NK-92 (cell line): ENCODE data around the gene BTBD10.
"Not testable (repeated sequence)": the region's sequence is repeated elsewhere in the genome, so short reads cannot be mapped to it uniquely, and the experiment has no call there.

ENCODE experiments used
- DNase-seq: peaks from one replicate; lab custom pipeline; 2025; ENCODE audit not compliant: unreplicated experiment; lab: John Stamatoyannopoulos, UW

BTBD10 gene

DNA sequence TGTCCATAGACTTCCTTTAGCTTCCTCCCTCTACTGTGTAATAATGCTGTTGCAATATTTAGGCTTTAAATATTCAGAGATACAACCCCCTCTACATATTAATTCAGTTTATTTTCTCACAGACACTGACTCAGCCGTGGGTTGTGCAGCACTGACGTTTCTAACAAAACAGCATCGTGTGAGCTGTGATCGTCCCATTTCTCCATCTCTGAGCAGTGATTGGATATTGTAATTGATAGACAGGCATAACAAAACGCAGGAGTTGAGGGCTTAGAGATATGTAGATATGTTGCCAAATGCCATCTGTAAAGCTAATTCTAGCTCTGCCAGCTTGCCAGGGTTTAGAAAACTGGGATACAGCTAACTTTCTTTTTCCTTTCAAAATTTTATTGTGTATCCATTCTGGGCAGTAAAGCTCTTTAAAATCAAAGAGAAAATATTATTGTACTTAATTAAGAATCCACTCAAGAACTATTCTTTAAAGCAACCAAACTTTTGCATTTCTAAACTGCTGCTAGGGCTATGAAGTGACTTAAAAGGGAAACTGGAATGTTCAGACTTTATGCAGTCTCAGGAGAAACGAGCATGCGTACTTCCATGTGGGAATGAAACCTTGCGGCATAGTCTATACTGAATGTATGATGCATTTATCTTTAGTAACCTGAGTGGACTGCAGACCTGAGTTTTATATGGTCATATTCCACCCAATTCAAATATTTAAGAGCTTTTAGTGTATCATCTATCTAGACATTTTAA lies 22.7 kb downstream of the BTBD10 start:
- no peak for DNase-seq

DNA sequence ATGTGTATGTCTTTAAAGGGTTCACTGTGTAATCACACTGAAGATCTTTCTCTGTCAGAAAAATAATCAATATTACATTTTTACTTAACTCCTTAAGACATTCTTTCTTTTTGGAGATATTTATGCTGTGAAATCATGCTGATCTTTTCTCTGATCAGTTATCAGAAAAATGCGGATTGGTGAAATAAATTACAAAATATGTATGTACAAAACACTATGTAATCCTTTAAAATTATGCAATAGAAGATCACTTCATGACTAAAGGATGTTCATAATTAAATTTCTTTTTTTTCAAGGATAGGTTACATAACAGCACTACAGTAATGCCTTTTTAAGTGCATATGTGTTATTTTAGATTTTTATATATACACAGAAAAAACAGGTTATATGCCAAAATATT lies 24.7 kb downstream of the BTBD10 start:
- no peak for DNase-seq

DNA sequence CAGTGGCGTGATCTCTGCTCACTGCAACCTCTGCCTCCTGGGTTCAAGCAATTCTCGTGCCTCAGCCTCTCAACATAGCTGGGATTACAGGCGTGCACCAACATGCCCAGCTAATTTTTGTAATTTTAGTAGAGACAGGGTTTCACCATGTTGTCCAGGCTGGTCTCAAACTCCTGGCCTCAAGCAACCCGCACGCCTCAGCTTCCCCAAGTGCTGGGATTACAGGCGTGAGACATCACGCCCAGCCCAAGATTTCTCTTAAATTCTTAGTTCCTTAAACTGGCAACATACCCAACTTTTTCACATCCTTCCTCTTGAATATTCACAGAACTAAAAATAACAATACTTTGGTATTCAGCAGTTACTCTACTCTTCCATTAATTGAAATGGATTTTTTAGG lies 26.2 kb downstream of the BTBD10 start:
- not testable (repeated sequence) for DNase-seq

DNA sequence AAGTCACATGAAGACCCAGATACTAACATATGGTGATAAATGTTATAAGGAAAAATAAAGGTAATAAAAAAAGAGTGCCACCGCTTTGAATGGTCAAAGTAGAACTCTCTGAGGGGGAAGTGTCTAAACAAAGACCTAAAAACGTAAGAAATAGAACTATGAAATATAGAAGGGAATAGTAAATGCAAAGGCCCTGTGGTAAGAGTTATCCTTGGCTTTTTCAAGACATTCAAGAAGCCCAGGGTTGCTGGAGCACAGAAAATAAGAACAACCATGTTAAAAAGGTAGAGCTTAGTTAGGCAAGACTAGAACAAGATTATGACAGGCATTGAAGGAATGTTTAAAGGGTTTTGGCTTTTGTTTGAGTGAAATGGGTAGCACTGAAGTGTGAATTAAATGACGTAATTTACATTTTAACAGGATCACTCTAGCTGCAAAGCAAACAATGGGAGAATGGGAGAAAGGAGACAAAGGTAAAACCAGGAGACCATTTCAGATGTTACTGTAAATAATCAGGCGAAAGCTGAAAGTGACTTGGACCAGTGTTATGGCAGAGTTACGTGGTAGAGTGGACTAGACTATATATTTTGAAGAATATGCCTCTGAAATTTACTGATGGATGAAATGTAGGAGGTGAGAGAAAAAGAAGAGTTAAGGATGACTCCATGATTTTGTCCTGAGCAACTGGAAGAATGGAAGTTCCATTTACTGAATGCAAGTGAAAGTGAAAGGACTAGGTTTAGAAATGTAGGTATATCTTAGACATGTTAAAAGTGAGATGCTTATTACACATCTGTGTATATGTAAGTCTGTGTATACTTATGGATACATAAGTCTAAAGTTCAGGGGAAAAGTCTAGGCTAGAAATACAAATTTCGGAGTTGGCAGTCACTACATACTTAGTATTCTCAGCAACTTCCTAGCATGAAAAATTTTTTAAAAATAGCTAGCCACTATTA lies 28.5 kb downstream of the BTBD10 start:
- DNase-seq = no peak

DNA sequence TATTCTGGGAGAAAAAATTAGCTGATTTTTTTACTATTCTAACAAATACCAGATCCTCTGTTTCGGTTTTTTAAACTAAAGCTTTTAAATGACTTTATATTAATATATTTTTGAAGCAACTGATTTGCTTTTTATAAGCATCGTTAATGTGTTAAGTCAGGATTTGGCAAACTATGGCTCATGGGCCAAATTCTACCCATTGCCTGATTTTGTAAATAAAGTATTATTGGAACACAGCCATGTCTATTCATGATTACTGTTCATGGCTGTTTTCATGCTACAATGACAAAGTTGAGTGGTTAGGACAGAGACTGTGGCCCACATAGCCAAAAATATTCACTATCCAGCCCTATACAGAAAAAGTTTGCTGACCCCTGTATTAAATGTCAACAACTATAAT lies 29.6 kb downstream of the BTBD10 start:
- DNase-seq = no peak

DNA sequence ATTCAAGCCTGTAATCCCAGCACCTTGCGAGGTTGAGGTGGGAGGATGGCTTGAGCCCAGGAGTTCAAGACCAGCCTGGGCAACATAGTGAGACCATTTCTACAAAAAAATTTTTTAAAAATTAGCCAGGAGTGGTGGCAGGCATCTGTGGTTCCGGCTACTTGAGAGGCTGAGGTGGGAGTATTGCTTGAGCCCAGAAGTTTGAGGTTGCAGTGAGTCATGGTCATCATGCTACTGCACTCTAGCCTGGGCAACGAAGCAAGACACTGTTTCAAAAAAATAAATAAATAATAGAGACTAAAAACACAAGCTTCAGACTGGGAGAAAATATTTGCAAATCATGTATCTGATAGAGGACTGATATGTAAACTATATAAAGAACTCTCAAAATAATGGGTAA lies 33.2 kb downstream of the BTBD10 start:
- no peak for DNase-seq

DNA sequence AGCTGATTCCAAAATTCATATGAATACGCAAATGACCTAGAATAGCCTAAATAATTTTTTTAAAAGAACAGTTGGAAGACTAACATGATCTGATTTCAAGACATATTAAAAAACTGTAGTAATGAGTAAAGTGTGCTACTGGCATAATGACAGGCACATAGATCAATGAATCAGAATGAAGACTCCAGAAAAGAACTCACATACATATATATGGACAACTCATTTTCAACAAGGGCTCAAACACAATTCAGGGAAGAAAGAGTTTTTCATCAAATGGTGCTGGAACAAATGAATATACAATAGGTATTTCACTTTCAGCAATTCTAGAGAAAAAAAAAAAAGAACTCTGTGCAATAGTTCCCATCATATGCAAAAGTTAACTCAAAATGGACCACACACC lies 33.7 kb downstream of the BTBD10 start:
- no peak for DNase-seq

DNA sequence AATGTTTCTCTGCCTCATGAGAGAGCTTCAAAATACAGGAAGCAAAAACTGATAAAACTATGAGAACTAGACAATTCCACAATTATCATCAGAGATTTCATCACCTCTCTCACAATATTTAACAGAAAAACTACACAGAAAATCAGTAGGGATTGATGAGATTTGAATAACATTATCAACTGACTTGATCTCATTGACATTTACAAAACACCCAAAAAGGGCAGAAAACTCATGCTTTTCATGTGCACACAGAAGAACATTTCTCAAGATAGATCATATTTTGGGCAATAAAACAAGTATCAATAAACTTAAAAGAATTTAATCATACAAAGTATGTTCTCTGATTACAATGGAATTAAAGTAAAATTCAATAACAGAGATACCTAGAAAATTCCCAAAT lies 35.6 kb downstream of the BTBD10 start:
- DNase-seq = no peak

DNA sequence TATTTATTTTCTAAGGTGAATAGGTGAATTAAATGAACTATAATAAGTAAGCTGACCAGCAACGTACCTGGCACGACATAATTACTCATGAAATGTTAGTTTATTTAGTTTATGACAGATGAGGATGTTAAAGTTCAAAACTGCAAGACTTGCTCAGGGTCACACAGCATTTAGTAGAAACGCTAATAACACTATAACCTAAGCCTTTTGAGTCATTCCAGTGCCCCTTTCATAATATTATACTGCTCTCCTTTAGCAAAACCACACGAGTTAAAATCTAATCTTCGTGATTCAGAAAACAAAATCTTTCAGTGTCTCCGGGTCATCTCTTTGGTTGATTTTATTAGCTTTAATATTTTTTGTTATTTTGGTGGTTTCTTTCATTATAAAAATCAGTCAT lies 39.6 kb downstream of the BTBD10 start:
- DNase-seq = no peak

DNA sequence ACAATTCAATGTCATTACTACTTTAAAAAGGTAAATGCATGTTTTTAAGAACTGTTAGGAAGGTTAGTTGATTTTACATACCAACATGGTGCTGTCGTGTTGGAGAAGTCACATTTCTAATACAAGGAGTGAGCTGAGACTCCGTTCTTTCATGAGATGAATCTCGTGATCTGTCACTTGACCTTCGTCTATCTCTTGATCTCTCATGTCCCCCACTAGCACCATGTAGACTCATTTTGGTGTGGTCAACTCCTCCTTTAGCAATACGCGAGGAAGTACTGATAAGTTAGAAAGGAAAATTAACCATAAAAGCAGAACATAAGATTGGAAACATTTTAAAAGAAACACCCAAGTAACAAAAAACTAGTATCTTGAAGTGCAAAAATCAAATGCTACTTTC lies 41.5 kb downstream of the BTBD10 start:
- DNase-seq = no peak

DNA sequence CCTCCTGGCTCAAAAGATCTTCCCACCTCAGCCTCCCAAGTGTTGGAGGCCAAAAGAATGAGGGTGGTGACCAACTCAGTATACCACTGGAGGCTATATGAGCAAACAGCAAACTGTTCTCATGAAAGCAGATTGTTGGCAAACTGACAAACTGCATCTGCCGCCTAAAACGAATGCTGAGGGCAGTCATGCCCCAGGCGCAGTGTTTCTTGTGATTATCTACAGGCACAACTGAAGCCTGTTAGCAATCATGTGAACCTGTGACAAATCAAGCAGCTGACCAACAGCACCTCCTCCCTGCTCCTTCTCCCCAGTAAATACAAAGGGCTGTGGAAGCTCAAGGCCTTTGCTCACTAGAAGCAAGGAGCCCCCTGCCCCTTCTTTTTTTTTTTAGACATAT lies 47.8 kb downstream of the BTBD10 start:
- no peak for DNase-seq

DNA sequence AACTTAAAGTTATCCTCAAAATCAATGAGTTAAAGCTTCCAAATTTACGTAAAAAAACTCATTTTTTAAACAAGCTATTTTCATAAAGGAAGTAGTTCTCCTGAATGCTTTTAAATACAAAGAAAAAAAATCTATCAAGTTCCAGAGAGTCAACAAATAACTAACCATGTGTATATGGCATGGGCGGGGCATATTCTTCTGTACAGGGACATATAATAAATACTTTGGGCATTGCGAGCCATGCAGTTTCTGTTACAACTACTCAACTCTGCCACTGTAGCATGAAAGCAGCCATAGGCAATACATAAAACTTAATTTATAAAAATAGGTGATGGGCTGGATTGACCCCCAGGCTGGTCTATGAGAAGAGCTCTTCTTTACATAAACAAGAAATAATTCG lies 57.8 kb downstream of the BTBD10 start:
- no peak for DNase-seq

DNA sequence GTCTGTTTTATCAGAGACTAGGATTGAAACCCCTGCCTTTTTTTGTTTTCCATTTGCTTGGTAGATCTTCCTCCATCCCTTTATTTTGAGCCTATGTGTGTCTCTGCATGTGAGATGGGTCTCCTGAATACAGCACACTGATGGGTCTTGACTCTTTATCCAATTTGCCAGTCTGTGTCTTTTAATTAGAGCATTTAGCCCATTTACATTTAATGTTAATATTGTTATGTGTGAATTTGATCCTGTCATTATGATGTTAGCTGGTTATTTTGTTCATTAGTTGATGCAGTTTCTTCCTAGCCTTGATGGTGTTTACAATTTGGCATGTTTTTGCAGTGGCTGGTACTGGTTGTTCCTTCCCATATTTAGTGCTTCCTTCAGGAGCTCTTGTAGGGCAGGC lies 64.7 kb downstream of the BTBD10 start:
- DNase-seq = not testable (repeated sequence)

- DNase-seq = no peak
Observed at GRCh38 chr11:13391217-13391616, 71.8 kb downstream of the BTBD10 start.

DNA sequence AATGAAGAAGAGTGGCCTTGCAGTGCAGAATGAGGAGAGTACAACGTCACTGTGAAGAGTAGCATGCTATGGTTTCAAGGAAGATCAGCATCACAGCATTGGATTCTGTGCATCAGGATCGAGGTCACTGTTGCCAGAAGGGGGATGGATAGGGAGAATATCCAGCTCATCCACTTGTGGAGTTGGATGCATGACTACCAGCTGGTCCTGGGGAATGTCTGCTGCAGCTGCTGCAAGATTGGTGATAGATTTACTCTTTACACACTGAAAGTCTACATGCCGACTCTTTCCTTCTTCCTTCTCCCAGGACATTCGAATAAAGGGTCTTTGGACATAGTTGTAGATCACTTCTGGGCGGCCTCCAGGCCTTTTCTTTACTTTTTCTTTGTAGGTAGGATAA lies 74.3 kb downstream of the BTBD10 start:
- no peak for DNase-seq

DNA sequence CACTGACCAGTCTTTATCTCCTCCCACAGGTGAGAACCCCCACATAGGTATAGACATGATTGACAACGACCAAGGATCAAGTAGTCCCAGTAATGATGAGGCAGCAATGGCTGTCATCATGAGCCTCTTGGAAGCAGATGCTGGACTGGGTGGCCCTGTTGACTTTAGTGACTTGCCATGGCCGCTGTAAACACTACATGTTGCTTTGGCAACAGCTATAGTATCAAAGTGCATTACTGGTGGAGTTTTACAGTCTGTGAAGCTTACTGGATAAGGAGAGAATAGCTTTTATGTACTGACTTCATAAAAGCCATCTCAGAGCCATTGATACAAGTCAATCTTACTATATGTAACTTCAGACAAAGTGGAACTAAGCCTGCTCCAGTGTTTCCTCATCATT lies 76.5 kb downstream of the BTBD10 start:
- DNase-seq = no peak

GRCh38 chr11:13384908-13385640 lies 77.9 kb downstream of the BTBD10 start:
- no peak for DNase-seq

DNA sequence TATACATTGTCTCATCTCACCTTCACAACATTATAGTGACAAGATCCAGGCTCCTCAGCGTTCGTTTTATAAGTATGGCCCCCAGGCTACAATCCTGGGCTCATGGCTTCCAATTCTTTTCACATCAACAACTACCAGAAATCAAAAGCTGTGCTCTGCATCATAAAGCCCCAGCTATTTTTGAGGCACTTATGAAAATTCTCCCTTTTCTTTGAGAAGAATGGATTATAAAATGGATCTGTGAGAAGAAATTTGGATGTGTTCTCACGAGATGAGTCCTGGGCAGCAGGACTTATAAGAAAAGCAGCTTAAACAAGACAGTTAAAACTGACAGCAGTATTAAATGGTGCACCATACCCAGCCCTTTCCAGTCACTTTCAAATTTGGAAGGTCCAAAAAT lies 80.3 kb downstream of the BTBD10 start:
- DNase-seq = no peak

GRCh38 chr11:13380731-13381130 lies 82.3 kb downstream of the BTBD10 start:
- DNase-seq = no peak

DNA sequence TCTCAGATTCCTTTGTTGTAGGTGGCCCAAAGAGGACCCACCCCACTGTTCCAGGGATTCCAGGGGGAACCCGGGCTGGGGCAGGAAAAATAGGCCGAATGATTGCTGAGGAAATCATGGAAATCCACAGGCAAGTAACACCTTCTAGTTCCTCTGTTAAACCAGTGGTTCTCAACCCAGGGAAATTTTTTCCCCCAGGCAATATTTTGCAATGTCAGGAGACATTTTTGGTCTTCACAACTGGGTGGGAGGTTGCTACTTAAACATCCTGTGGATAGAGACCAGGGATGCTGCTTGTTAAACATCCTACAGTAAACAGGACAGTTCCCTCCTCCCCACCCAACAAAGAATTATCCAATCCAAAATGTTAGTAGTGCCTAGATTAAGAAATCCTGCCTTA lies 84.7 kb downstream of the BTBD10 start:
- DNase-seq = no peak

DNA sequence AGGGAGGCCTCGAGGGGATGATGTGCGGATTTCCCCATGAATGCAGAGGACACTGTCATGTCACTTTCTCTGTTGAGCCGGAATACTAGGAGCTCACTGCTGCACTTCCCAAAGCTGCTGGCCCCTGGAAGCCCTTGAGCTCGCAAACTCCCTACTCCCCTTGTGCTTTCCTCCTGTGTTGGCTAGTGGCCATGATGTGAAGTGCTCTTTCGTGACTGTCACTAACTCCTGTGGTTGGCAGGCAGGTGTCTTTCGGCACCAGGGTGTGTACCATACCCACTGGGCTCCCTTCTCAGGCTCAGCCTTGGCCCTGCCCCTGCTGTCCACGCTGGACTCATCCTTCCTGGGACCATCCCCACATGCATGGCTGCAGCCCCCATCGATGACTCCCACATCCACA lies 86.2 kb downstream of the BTBD10 start:
- DNase-seq = no peak

DNA sequence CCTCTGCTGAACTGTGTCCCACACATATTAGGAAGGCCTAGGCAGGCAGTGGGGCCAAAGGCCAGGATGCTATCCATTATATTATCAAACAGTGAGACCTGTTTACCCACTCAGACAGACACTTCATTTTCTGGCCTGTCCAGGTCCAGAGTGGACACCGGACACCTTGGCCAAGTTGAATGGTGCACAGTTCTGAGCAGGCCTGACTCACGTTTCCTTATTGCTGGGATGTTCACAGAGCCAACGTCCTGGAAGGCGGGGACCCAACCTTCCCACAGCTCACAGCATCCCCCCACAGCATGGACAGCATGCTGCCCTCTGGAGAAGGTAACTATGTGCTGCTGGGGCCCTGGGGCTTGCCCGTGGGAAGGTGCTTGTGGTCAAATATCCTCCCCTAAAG lies 86.6 kb downstream of the BTBD10 start:
- DNase-seq = no peak
